K562 (cell line): ENCODE measurements around the gene G6PC3. TPM values are rescaled to one million over a fixed set of nuclear protein-coding genes. Genes with fewer than 3 reads are reported as not detected.
A peak's percentile ranks its signal among the peaks of the same experiment; 100 is the strongest.

Experiments
- CBFA2T2 ChIP-seq: fragments of 450-650 bp; conservative IDR thresholded peaks from 2 replicates; pipeline ENCODE4 v1.6.1; 2017; ENCODE audit warnings: mild to moderate bottlenecking
- CXXC5 ChIP-seq: fragments of 250-450 bp; sonication (Bioruptor Pico); IDR thresholded peaks from 2 replicates; pipeline ENCODE4 v1.8.0; 2022; ENCODE audit warnings: inconsistent platforms, mild to moderate bottlenecking, moderate library complexity
- E2F8 ChIP-seq: fragments of 450-650 bp; IDR thresholded peaks from 2 replicates; pipeline ENCODE4 v1.7.1; 2018; ENCODE audit warnings: mild to moderate bottlenecking, low read depth; ENCODE audit not compliant: partially characterized antibody
- ELF1 ChIP-seq: fragments of 200-800 bp; sonication (Bioruptor generic); IDR thresholded peaks from 2 replicates; pipeline ENCODE4 v1.6.1; 2016; ENCODE audit warnings: missing genetic modification characterization, missing compliant biosample characterization
- ETV6 ChIP-seq, 3 experiments: fragments of 150-350 bp in 1 of 3; sonication (generic) in 1 of 3; formaldehyde crosslinking in 1 of 3; IDR thresholded peaks; 2 replicates each; pipeline versions ENCODE4 v1.6.1 to v1.8.0; 2014 to 2022; ENCODE audit warnings: borderline replicate concordance in 2 of 3, low read depth in 2 of 3, antibody characterized with exemption in 1 of 3, low read length in 1 of 3, mild to moderate bottlenecking in 1 of 3, missing genetic modification reagents in 1 of 3
- KAT7 ChIP-seq: sonication (generic); formaldehyde crosslinking; IDR thresholded peaks from 2 replicates; pipeline ENCODE4 v1.8.0; 2022; ENCODE audit warnings: missing genetic modification reagents, mild to moderate bottlenecking, borderline replicate concordance
- MLLT1 ChIP-seq, 2 experiments: fragments of 450-650 bp; IDR thresholded peaks; 2 replicates each; pipeline ENCODE4 v1.6.1; 2016
- NFATC3 ChIP-seq: fragments of 450-650 bp; IDR thresholded peaks from 2 replicates; pipeline ENCODE4 v1.6.1; 2017; ENCODE audit warnings: mild to moderate bottlenecking
- NFE2L1 ChIP-seq: fragments of 450-650 bp; IDR thresholded peaks from 2 replicates; pipeline ENCODE4 v1.6.1; 2016; ENCODE audit warnings: missing genetic modification characterization, low read depth, mild to moderate bottlenecking, missing compliant biosample characterization, moderate library complexity, borderline replicate concordance
- PCBP2 ChIP-seq: fragments of 200-400 bp; formaldehyde crosslinking; IDR thresholded peaks from 2 replicates; pipeline ENCODE4 v1.6.1; 2018; ENCODE audit warnings: low read length, low read depth, mild to moderate bottlenecking, moderate library complexity; ENCODE audit not compliant: poor library complexity, severe bottlenecking
- PHB ChIP-seq: fragments of 250-450 bp; sonication (Bioruptor Pico); IDR thresholded peaks from 2 replicates; pipeline ENCODE4 v1.5.0; 2021
- PHF21A ChIP-seq: fragments of 450-650 bp; IDR thresholded peaks from 2 replicates; pipeline ENCODE4 v1.6.1; 2017; ENCODE audit warnings: low read depth, borderline replicate concordance
- PTBP1 ChIP-seq: fragments of 200-400 bp; formaldehyde crosslinking; IDR thresholded peaks from 2 replicates; pipeline ENCODE4 v1.6.1; 2017; ENCODE audit warnings: low read depth, low read length
- SAP30 ChIP-seq: fragments of 200-600 bp; sonication (generic); IDR thresholded peaks from 2 replicates; pipeline ENCODE4 v1.6.1; 2012; ENCODE audit warnings: borderline replicate concordance, low read depth, mild to moderate bottlenecking, moderate library complexity, low read length, control low read depth, inconsistent platforms; ENCODE audit not compliant: insufficient read depth, poor library complexity, severe bottlenecking
- TBP ChIP-seq: optimal IDR thresholded peaks from 2 replicates; pipeline ENCODE3; 2011; ENCODE audit warnings: low read depth, low read length, improper control_type of control experiment
- TCF3 ChIP-seq: sonication (generic); formaldehyde crosslinking; IDR thresholded peaks from 2 replicates; pipeline ENCODE4 v1.4.0; 2020; ENCODE audit warnings: mild to moderate bottlenecking, missing genetic modification reagents
- THRAP3 ChIP-seq: fragments of 450-650 bp; IDR thresholded peaks from 2 replicates; pipeline ENCODE4 v1.6.1; 2016; ENCODE audit warnings: mild to moderate bottlenecking, inconsistent platforms, borderline replicate concordance
- USF2 ChIP-seq: sonication (generic); formaldehyde crosslinking; IDR thresholded peaks from 2 replicates; pipeline ENCODE4 v1.5.0; 2020; ENCODE audit warnings: missing genetic modification reagents
- ZBTB1 ChIP-seq: sonication (generic); formaldehyde crosslinking; IDR thresholded peaks from 2 replicates; pipeline ENCODE4 v1.8.1; 2023; ENCODE audit warnings: missing genetic modification reagents, low read depth, mild to moderate bottlenecking, borderline replicate concordance
- ZNF232 ChIP-seq: sonication (generic); formaldehyde crosslinking; IDR thresholded peaks from 2 replicates; pipeline ENCODE4 v1.8.0; 2022; ENCODE audit warnings: mild to moderate bottlenecking, missing genetic modification reagents
- ZNF277 ChIP-seq: fragments of 250-450 bp; sonication (Bioruptor Pico); IDR thresholded peaks from 2 replicates; pipeline ENCODE4 v1.8.0; 2022; ENCODE audit warnings: inconsistent platforms, mild to moderate bottlenecking, moderate library complexity, borderline replicate concordance
- ZSCAN32 ChIP-seq: fragments of 450-650 bp; formaldehyde crosslinking; IDR thresholded peaks from 2 replicates; pipeline ENCODE4 v1.4.0; 2020; ENCODE audit warnings: mild to moderate bottlenecking, moderate library complexity
- polyA plus RNA-seq, 8 experiments: library from polyadenylated mRNA; depleted of rRNA in 4 of 8; stranded (reverse) in 5 of 8; unstranded in 3 of 8; fragments of >200 nt; fragmentation: Nextera tagmentation in 2 of 8; fragmentation: Illumina TruSeq in 1 of 8; extraction: Ambion mirVana in 2 of 8; extraction: Trizol in 1 of 8; gene quantifications; 2 replicates each; pipeline versions ENCODE4 v1.2.1 to v1.2.3, GENCODE V29; 2011 to 2014; ENCODE audit warnings: inconsistent platforms in 1 of 8, missing spikeins in 1 of 8
- total RNA-seq, 7 experiments: library from RNA; depleted of rRNA in 6 of 7; stranded (reverse); fragments of >200 nt in 6 of 7; fragmentation: Illumina TruSeq in 2 of 7; extraction: Trizol in 2 of 7; gene quantifications; 2 replicates each; pipeline versions ENCODE4 v1.2.1 to v1.2.3, GENCODE V29; 2011 to 2021; ENCODE audit warnings: low replicate concordance in 1 of 7

The G6PC3 gene
- total and polyA plus RNA-seq, 9 of the 15 experiments (the other 6 are each of a cell fraction or from before 2014, with no cell fraction given), result 10.4 to 57.8 (median 31.1) TPM

- TF ChIP-seq USF2 (CRISPR knock-in tag) (no peak), PTBP1 (no peak), TCF3 (CRISPR knock-in tag) (no peak), CXXC5 (CRISPR knock-in tag) (no peak), CBFA2T2 (no peak), ELF1 (no peak), PHF21A (no peak), ZSCAN32 (CRISPR knock-in tag) (no peak), ETV6 (IDR thresholded peaks at IDR 0.05; ENCODE audit: borderline replicate concordance in 1 of 2, low read depth in 2 of 2, low read length in 1 of 2) (no peak), ETV6 (CRISPR knock-in tag; IDR thresholded peaks at IDR 0.05; ENCODE audit: borderline replicate concordance) (no peak), NFATC3 (no peak), MLLT1 (IDR thresholded peaks at IDR 0.05) (peak in 1 of 2 experiments; percentile 32; a peak in 1 of 4 replicates), NFE2L1 (no peak), E2F8 (no peak), PCBP2 (no peak), SAP30 (peak; percentile 28), ZBTB1 (CRISPR knock-in tag) (0 out of 2 replicates have a peak, but pooled peaks have one; percentile 36), PHB (CRISPR knock-in tag) (no peak), KAT7 (CRISPR knock-in tag) (0 out of 2 replicates have a peak, but pooled peaks have one; percentile 75), ZNF232 (no peak), TBP (no peak), THRAP3 (peak; percentile 85; the same call in 1 of the 2 replicates), ZNF277 (no peak)
These were observed 4.8 kb upstream of the G6PC3 start (continued) for GRCh38 chr17:44065668-44066203.
